ENCODE data around the gene KRT80. TPM values are rescaled to one million over a fixed set of nuclear protein-coding genes. Genes with fewer than 3 reads are reported as not detected.

KRT80 gene
- total and polyA plus RNA-seq, 2 of the 13 experiments (the other 11 are each of a cell fraction or from before 2014, with no cell fraction given) = 0.27 to 0.53 TPM

- Histone ChIP-seq H3K4me1 (ENCODE audit: insufficient read depth, low read length) (peaks cover 5% of the 10 kb centered on the region; the same call in 1 of the 2 replicates), H3K4me3 (replicated peaks in 1 of 3; ENCODE audit: insufficient read depth in 1 of 3, low read depth in 2 of 3, low read length in 3 of 3) (no peak overlapping the region), H3K27me3 (ENCODE audit: control insufficient read depth in 1 of 2, insufficient read depth in 2 of 2, low read length in 2 of 2) (peaks cover 0 to 9% of the 10 kb centered on the region in 2 experiments; a peak in 2 of 5 replicates), H3K36me3 (replicated peaks in 1 of 2; ENCODE audit: control insufficient read depth in 1 of 2, insufficient read depth in 2 of 2, low read length in 2 of 2) (no peaks in the 10 kb centered on the region), H3K4me2 (ENCODE audit: low read depth, low read length) (no peak overlapping the region), H3K27ac (ENCODE audit: extremely low read length, insufficient read depth, low read length) (no peak overlapping the region), H2AFZ (ENCODE audit: low read length) (no peak overlapping the region), H3K9ac (ENCODE audit: insufficient read depth, low read depth, low read length) (no peak overlapping the region), H3K9me3 (ENCODE audit: low read length) (no peaks in the 10 kb centered on the region), H4K20me1 (ENCODE audit: insufficient read depth, low read length) (no peaks in the 10 kb centered on the region), H3K79me2 (ENCODE audit: insufficient read depth, low read length) (no peaks in the 10 kb centered on the region)
- ChIA-PET CTCF (ENCODE audit: low intra/inter-chr PET ratio, low total read pairs) (no interaction called here), POLR2A (no interaction called here)
- no peak for ATAC-seq
- no peak for FAIRE-seq
- no TSS peak for BruUV-seq (replicated peaks)
- WGBS (ENCODE audit: low lambda C conversion rate) = 2% methylated on average over 3 of the region's 3 CpGs
- in situ Hi-C loops (cut with HindIII; ENCODE audit: extremely low pct_ligation_motif_present, low pct_unique_long_range_greater_than_20kb) (no loop called here), intact Hi-C loops (cut with micrococcal nuclease; ENCODE audit: unreplicated experiment) (no loop called here)
- DNase-seq (ENCODE audit: low spot score) = no peak
- no peak for TF ChIP-seq ZNF713 (CRISPR knock-in tag; IDR thresholded peaks at IDR 0.05)
- TF ChIP-seq ELK4 (CRISPR knock-in tag; IDR thresholded peaks at IDR 0.05; ENCODE audit: borderline replicate concordance) = no peak
- TF ChIP-seq TAF1 (CRISPR knock-in tag; IDR thresholded peaks at IDR 0.05) = no peak
- no peak for TF ChIP-seq HNRNPL (IDR thresholded peaks at IDR 0.05; ENCODE audit: low read depth, low read length)
- TF ChIP-seq ZNF512B (CRISPR knock-in tag; IDR thresholded peaks at IDR 0.05; ENCODE audit: borderline replicate concordance) = no peak
- no peak for TF ChIP-seq ZNF431 (CRISPR knock-in tag; IDR thresholded peaks at IDR 0.05; ENCODE audit: borderline replicate concordance, low read depth)
- no peak for TF ChIP-seq ZNF30 (CRISPR knock-in tag; IDR thresholded peaks at IDR 0.05)
- TF ChIP-seq ZNF652 (CRISPR knock-in tag; IDR thresholded peaks at IDR 0.05; ENCODE audit: borderline replicate concordance, low read depth) = no peak
- no peak for TF ChIP-seq ZNF574 (CRISPR knock-in tag; IDR thresholded peaks at IDR 0.05)
- TF ChIP-seq FOXK2 (IDR thresholded peaks at IDR 0.05) = no peak
- no peak for TF ChIP-seq GTF3A (CRISPR knock-in tag; conservative IDR thresholded peaks at IDR 0.05)
- no peak for TF ChIP-seq KLF6 (CRISPR knock-in tag; IDR thresholded peaks at IDR 0.05)
- no peak for TF ChIP-seq MAZ (IDR thresholded peaks at IDR 0.05; ENCODE audit: borderline replicate concordance, low read depth, low read length)
- TF ChIP-seq MAZ (CRISPR knock-in tag; IDR thresholded peaks at IDR 0.05; ENCODE audit: low read depth) = no peak
- TF ChIP-seq ZBTB20 (CRISPR knock-in tag; IDR thresholded peaks at IDR 0.05; ENCODE audit: borderline replicate concordance, low read depth) = no peak
- no peak for TF ChIP-seq ZNF136 (CRISPR knock-in tag; IDR thresholded peaks at IDR 0.05; ENCODE audit: low read depth)
- TF ChIP-seq KDM6A (CRISPR knock-in tag; IDR thresholded peaks at IDR 0.05; ENCODE audit: low read depth) = no peak
Observed at GRCh38 chr12:52224151-52224550, 32.3 kb upstream of the KRT80 start.
